A673 (cell line): ENCODE measurements around the gene LNX1. TPM values are rescaled to one million over a fixed set of nuclear protein-coding genes. Genes with fewer than 3 reads are reported as not detected.

ENCODE experiments used
- BruUV-seq: library from RNA; stranded (reverse); fragments of 400-500 nt; replicated peaks from 2 replicates; lab custom pipeline; 2021; lab: Mats Ljungman, UMichigan
- CTCF ChIA-PET: fragments of 300-600 bp; sonication (Branson Sonifier 250); formaldehyde crosslinking; loops from one replicate; lab custom pipeline; 2022; ENCODE audit warnings: antibody characterized with exemption; lab: Charles Lee
- POLR2A ChIA-PET: fragments of 300-600 bp; sonication (Branson Sonifier 250); formaldehyde crosslinking; loops from one replicate; lab custom pipeline; 2022; ENCODE audit warnings: antibody characterized with exemption; ENCODE audit not compliant: low non-redundant PET; lab: Charles Lee
- DNase-seq: peaks from one replicate; pipeline ENCODE4 v3.0.0-alpha.2; 2015; ENCODE audit warnings: low spot score
- H3K27ac ChIP-seq: fragments of 200-600 bp; sonication (generic); 2 replicates; pipeline ENCODE4 v1.5.1; 2016; ENCODE audit warnings: mixed run types, low read depth, mild to moderate bottlenecking, mixed read lengths, antibody characterized with exemption, low read length; ENCODE audit not compliant: poor library complexity, severe bottlenecking
- H3K27me3 ChIP-seq: fragments of 200-600 bp; sonication (generic); replicated peaks from 2 replicates; pipeline ENCODE4 v1.6.1; 2017; ENCODE audit warnings: mixed run types, low read depth, mild to moderate bottlenecking, mixed read lengths, antibody characterized with exemption, low read length; ENCODE audit not compliant: insufficient read depth, poor library complexity
- H3K36me3 ChIP-seq: fragments of 200-600 bp; sonication (generic); 2 replicates; pipeline ENCODE4 v1.6.1; 2016; ENCODE audit warnings: mixed run types, mild to moderate bottlenecking, mixed read lengths, antibody characterized with exemption, low read length; ENCODE audit not compliant: insufficient read depth, poor library complexity, severe bottlenecking
- H3K4me1 ChIP-seq: fragments of 200-600 bp; sonication (generic); 2 replicates; pipeline ENCODE4 v1.6.1; 2017; ENCODE audit warnings: mixed run types, mild to moderate bottlenecking, mixed read lengths, antibody characterized with exemption, low read length; ENCODE audit not compliant: insufficient read depth, poor library complexity, severe bottlenecking
- H3K4me3 ChIP-seq: fragments of 200-600 bp; sonication (generic); 2 replicates; pipeline ENCODE4 v1.5.1; 2016; ENCODE audit warnings: low read depth, mixed run types, mild to moderate bottlenecking, mixed read lengths, low read length; ENCODE audit not compliant: poor library complexity, severe bottlenecking
- H3K9me3 ChIP-seq: fragments of 200-600 bp; sonication (generic); 2 replicates; pipeline ENCODE4 v1.6.1; 2016; ENCODE audit warnings: mixed run types, low read depth, mild to moderate bottlenecking, mixed read lengths, antibody characterized with exemption, low read length; ENCODE audit not compliant: poor library complexity, severe bottlenecking
- EZH2 ChIP-seq: fragments of 200-600 bp; sonication (generic); IDR thresholded peaks from 2 replicates; pipeline ENCODE4 v1.6.1; 2017; ENCODE audit warnings: borderline replicate concordance, low read depth, mild to moderate bottlenecking, mixed read lengths, antibody characterized with exemption, low read length; ENCODE audit not compliant: poor library complexity, severe bottlenecking
- intact Hi-C: fragments of 100-400 bp; cut with micrococcal nuclease; formaldehyde crosslinking; loops from one replicate; pipeline ENCODE4 v1.10.0; 2022; ENCODE audit not compliant: unreplicated experiment
- total RNA-seq: library from RNA; stranded (reverse); gene quantifications from 2 replicates; pipeline ENCODE4 v1.2.3, GENCODE V29; 2021
- TF ChIP-seq, protein P1 (sequence below): fragments of 300-800, 200-600 bp; sonication (generic); conservative IDR thresholded peaks from 2 replicates; pipeline ENCODE4 v1.5.1; 2017; ENCODE audit warnings: low read depth, mild to moderate bottlenecking, antibody characterized with exemption, low read length, moderate library complexity, mixed read lengths

LNX1 gene
- total RNA-seq, 1 experiment from 2014 or later: not detected

DNA sequence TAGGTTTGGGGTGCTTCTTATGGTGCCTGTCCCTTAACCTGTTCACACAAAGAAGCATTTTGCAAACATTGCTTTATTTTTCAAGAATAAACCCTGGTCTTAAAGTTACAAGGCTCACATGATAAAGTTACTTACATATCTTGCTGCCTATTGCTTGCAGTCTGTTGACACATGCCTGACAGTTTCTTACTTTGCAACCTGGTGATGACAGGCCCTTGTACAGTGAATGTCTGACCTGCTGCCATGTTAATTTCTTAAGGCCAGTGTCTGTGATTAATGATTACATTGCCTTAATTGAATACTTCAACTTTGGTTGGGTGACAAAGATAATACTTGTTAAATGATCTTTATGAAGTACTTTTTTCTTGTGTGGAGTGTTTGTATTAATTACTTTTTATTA, 163.9 kb downstream of the LNX1 start:
- CTCF ChIA-PET: no interaction called here
- DNase-seq: no peak
- Histone ChIP-seq H3K9me3 (no peaks in the 10 kb centered on the region), H3K27ac (no peak overlapping the region), H3K36me3 (peaks cover 22% of the 10 kb centered on the region), H3K27me3 (no peaks in the 10 kb centered on the region), H3K4me3 (no peak overlapping the region), H3K4me1 (no peaks in the 10 kb centered on the region)
- no peak for TF ChIP-seq EZH2
- TF ChIP-seq, protein P1, sequence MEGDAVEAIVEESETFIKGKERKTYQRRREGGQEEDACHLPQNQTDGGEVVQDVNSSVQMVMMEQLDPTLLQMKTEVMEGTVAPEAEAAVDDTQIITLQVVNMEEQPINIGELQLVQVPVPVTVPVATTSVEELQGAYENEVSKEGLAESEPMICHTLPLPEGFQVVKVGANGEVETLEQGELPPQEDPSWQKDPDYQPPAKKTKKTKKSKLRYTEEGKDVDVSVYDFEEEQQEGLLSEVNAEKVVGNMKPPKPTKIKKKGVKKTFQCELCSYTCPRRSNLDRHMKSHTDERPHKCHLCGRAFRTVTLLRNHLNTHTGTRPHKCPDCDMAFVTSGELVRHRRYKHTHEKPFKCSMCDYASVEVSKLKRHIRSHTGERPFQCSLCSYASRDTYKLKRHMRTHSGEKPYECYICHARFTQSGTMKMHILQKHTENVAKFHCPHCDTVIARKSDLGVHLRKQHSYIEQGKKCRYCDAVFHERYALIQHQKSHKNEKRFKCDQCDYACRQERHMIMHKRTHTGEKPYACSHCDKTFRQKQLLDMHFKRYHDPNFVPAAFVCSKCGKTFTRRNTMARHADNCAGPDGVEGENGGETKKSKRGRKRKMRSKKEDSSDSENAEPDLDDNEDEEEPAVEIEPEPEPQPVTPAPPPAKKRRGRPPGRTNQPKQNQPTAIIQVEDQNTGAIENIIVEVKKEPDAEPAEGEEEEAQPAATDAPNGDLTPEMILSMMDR: no peak
- intact Hi-C loops: no loop called here
- POLR2A ChIA-PET: no interaction called here
- BruUV-seq: no TSS peak

DNA sequence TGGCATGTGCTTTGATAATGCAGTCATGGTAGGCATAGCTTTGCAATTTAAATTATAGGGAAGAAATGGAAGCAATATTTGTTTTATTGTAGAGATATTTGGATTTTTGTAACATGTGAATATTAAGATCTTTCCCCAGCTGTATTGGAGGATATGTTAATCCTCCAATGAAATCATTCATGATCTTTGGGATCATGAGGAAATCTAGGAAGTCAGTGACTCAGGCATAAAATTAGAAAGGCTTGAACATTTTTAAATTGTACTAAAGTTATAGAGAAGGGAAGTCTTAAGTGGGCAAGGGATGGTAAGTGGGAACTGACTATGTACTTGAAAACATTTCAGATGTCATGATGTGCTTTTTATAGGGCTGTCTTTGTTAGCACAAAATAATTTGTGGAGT, 167.0 kb downstream of the LNX1 start:
- BruUV-seq: no TSS peak

DNA sequence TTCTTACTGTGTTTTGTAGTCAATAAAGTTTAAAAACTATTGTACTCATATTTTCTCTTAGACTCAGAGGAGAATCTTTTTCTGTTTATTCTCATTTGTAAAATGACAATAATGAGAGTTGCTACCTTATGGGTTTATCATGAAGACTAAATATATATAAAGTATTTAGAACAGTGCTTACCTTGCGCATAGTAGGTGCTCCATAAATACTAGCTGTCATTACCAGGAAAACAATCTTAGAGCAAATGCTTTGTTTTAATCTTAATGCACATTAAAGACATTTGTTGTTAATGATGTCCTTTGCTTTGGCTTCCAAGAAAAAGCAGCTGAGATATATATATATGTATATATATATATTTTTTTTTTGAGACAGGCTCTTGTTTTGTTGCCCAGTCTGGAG, 168.9 kb downstream of the LNX1 start:
- CTCF ChIA-PET: no interaction called here
- intact Hi-C loops: no loop called here
- no peak for TF ChIP-seq EZH2
- TF ChIP-seq, protein P1: no peak

More for the DNA sequence above, 167.0 kb downstream of the LNX1 start:
- Histone ChIP-seq H3K36me3 (peaks cover 13% of the 10 kb centered on the region), H3K4me3 (no peak overlapping the region), H3K27me3 (no peaks in the 10 kb centered on the region), H3K4me1 (no peaks in the 10 kb centered on the region), H3K9me3 (no peaks in the 10 kb centered on the region), H3K27ac (no peak overlapping the region)
- intact Hi-C loops: no loop called here
- ChIA-PET CTCF (interaction anchor here (0.7 kb wide), 1 partner anchor 441 kb away, joined by 5 read pairs; no protein-coding TSS in a partner anchor), POLR2A (no interaction called here)
- TF ChIP-seq EZH2: no peak
- TF ChIP-seq, protein P1: no peak
- DNase-seq: no peak

More for the DNA sequence above, 168.9 kb downstream of the LNX1 start:
- Histone ChIP-seq H3K27me3 (no peaks in the 10 kb centered on the region), H3K4me1 (no peaks in the 10 kb centered on the region), H3K4me3 (no peak overlapping the region), H3K36me3 (peaks cover 1% of the 10 kb centered on the region), H3K9me3 (no peaks in the 10 kb centered on the region), H3K27ac (no peak overlapping the region)
- no peak for DNase-seq
- POLR2A ChIA-PET: interaction anchor here (0.6 kb wide), 1 partner anchor 997 kb away, joined by 3 read pairs; no protein-coding TSS in a partner anchor
- no TSS peak for BruUV-seq
